IMR-90 (cell line): ENCODE measurements around the gene CDC42BPA. TPM values are rescaled to one million over a fixed set of nuclear protein-coding genes. Genes with fewer than 3 reads are reported as not detected.

ENCODE experiments used
- ATAC-seq: fragments of 200-7000 bp; cut with Tn5 transposase; 2 replicates; pipeline ENCODE4 v1.9.1; 2020; ENCODE audit warnings: low read depth, mild to moderate bottlenecking, moderate library complexity
- BruUV-seq: library from RNA; stranded (reverse); fragments of 400-500 nt; replicated peaks from 2 replicates; lab custom pipeline; 2021; lab: Mats Ljungman, UMichigan
- CTCF ChIA-PET: fragments of 300-600 bp; formaldehyde crosslinking; extraction: SDS; loops from one replicate; lab custom pipeline; 2021; ENCODE audit warnings: antibody characterized with exemption; lab: Yijun Ruan, JAX
- POLR2A ChIA-PET: fragments of 300-600 bp; sonication (Branson Sonifier 250); formaldehyde crosslinking; loops from one replicate; lab custom pipeline; 2022; ENCODE audit warnings: antibody characterized with exemption; ENCODE audit not compliant: unreplicated experiment; lab: Charles Lee
- DNase-seq: peaks from one replicate; pipeline ENCODE4 v3.0.0; 2013
- H2AFZ ChIP-seq: replicated peaks from 2 replicates; pipeline ENCODE3; 2013; ENCODE audit warnings: low read length, mild to moderate bottlenecking; ENCODE audit not compliant: poor library complexity
- H2AK5ac ChIP-seq: 2 replicates; pipeline ENCODE4 v1.6.1; 2013; ENCODE audit warnings: low read depth, low read length, inconsistent platforms
- H2AK9ac ChIP-seq: replicated peaks from 2 replicates; pipeline ENCODE3; 2013; ENCODE audit warnings: mild to moderate bottlenecking, low read depth, low read length, moderate library complexity; ENCODE audit not compliant: poor library complexity
- H2BK120ac ChIP-seq: 2 replicates; pipeline ENCODE4 v1.6.1; 2013; ENCODE audit warnings: low read depth, low read length, inconsistent platforms
- H2BK15ac ChIP-seq: 3 replicates; pipeline ENCODE4 v1.6.1; 2013; ENCODE audit warnings: low read depth, low read length, inconsistent platforms
- H2BK20ac ChIP-seq: 2 replicates; pipeline ENCODE4 v1.6.1; 2013; ENCODE audit warnings: low read depth, mild to moderate bottlenecking, inconsistent platforms, low read length, moderate library complexity
- H2BK5ac ChIP-seq: 2 replicates; pipeline ENCODE4 v1.6.1; 2013; ENCODE audit warnings: mild to moderate bottlenecking, low read depth, low read length, inconsistent platforms; ENCODE audit not compliant: poor library complexity, severe bottlenecking
- H3K14ac ChIP-seq: replicated peaks from 2 replicates; pipeline ENCODE4 v1.6.1; 2013; ENCODE audit warnings: low read depth, low read length, inconsistent platforms
- H3K18ac ChIP-seq: 2 replicates; pipeline ENCODE4 v1.6.1; 2013; ENCODE audit warnings: low read depth, low read length, control low read depth
- H3K23ac ChIP-seq: 2 replicates; pipeline ENCODE4 v1.6.1; 2013; ENCODE audit warnings: low read depth, low read length, inconsistent platforms
- H3K27ac ChIP-seq: 2 replicates; pipeline ENCODE4 v1.5.1; 2013; ENCODE audit warnings: mild to moderate bottlenecking, control low read depth, low read length; ENCODE audit not compliant: insufficient read depth
- H3K27me3 ChIP-seq: 2 replicates; pipeline ENCODE4 v1.6.1; 2013; ENCODE audit warnings: low read length; ENCODE audit not compliant: control insufficient read depth, insufficient read depth
- H3K36me3 ChIP-seq: 2 replicates; pipeline ENCODE4 v1.6.1; 2013; ENCODE audit warnings: low read length, mixed read lengths; ENCODE audit not compliant: control insufficient read depth, insufficient read depth
- H3K4ac ChIP-seq: 2 replicates; pipeline ENCODE4 v1.6.1; 2013; ENCODE audit warnings: low read depth, low read length, inconsistent platforms
- H3K4me1 ChIP-seq: 2 replicates; pipeline ENCODE4 v1.6.1; 2013; ENCODE audit warnings: low read length, mixed read lengths; ENCODE audit not compliant: control insufficient read depth, insufficient read depth
- H3K4me2 ChIP-seq: 2 replicates; pipeline ENCODE4 v1.6.1; 2013; ENCODE audit warnings: low read depth, mild to moderate bottlenecking, control low read depth, low read length, moderate library complexity
- H3K4me3 ChIP-seq: 2 replicates; pipeline ENCODE4 v1.5.1; 2013; ENCODE audit warnings: low read depth, mild to moderate bottlenecking, control low read depth, low read length, moderate library complexity; ENCODE audit not compliant: insufficient read depth
- H3K56ac ChIP-seq: 2 replicates; pipeline ENCODE4 v1.6.1; 2013; ENCODE audit warnings: low read length, inconsistent platforms; ENCODE audit not compliant: insufficient read depth; ENCODE audit errors: extremely low read depth
- H3K79me1 ChIP-seq, 2 experiments: 2 replicates each; pipeline ENCODE4 v1.6.1; 2013; ENCODE audit warnings: low read length in 2 of 2, inconsistent platforms in 1 of 2, low read depth in 1 of 2
- H3K9ac ChIP-seq: 2 replicates; pipeline ENCODE4 v1.6.1; 2013; ENCODE audit warnings: low read depth, low read length, control low read depth
- H3K9me1 ChIP-seq: 2 replicates; pipeline ENCODE4 v1.6.1; 2013; ENCODE audit warnings: low read length, inconsistent platforms; ENCODE audit not compliant: insufficient read depth
- H3K9me3 ChIP-seq: 2 replicates; pipeline ENCODE4 v1.6.1; 2013; ENCODE audit warnings: low read length; ENCODE audit not compliant: control insufficient read depth, insufficient read depth
- H4K20me1 ChIP-seq: 2 replicates; pipeline ENCODE4 v1.6.1; 2013; ENCODE audit warnings: low read length, inconsistent platforms; ENCODE audit not compliant: insufficient read depth
- H4K5ac ChIP-seq: 2 replicates; pipeline ENCODE4 v1.6.1; 2013; ENCODE audit warnings: mild to moderate bottlenecking, low read depth, low read length, control low read depth
- H4K8ac ChIP-seq, 2 experiments: 2 replicates each; pipeline ENCODE4 v1.6.1; 2013; ENCODE audit warnings: low read depth in 2 of 2, low read length in 2 of 2, control low read depth in 1 of 2, inconsistent platforms in 1 of 2
- H4K91ac ChIP-seq: 2 replicates; pipeline ENCODE4 v1.6.1; 2013; ENCODE audit warnings: low read depth, low read length, inconsistent platforms; ENCODE audit not compliant: insufficient read depth
- MXI1 ChIP-seq: IDR thresholded peaks from 2 replicates; pipeline ENCODE4 v1.6.1; 2012; ENCODE audit warnings: low read depth, mild to moderate bottlenecking, low read length, moderate library complexity, borderline replicate concordance
- WGBS, 2 experiments: methylation state at CpG; one replicate each; pipeline versions ENCODE4 v1.1.5 to v1.1.7; 2013; ENCODE audit warnings: missing lambda C conversion rate in 2 of 2; ENCODE audit not compliant: insufficient read length in 1 of 2; ENCODE audit errors: extremely low coverage in 2 of 2; 5-methylcytosine and 5-hydroxymethylcytosine counted together
- dilution Hi-C: fragments of 300-500 bp; cut with HindIII; formaldehyde crosslinking; loops from one replicate; pipeline ENCODE4 v1.14.3; 2018; ENCODE audit warnings: low sequenced_read_pairs; ENCODE audit not compliant: unreplicated experiment
- in situ Hi-C: fragments of 300-500 bp; cut with MboI; formaldehyde crosslinking; loops from 3 replicates; pipeline ENCODE4 v1.14.3; 2019; ENCODE audit warnings: low sequenced_read_pairs, inconsistent platforms, mixed read lengths
- intact Hi-C: fragments of 100-400 bp; cut with micrococcal nuclease; formaldehyde crosslinking; loops from 2 replicates; pipeline ENCODE4 v1.10.0; 2022
- polyA plus RNA-seq, 3 experiments: library from polyadenylated mRNA; depleted of rRNA; stranded (reverse); fragments of >200 nt; gene quantifications; 2 replicates each; pipeline ENCODE4 v1.2.3, GENCODE V29; 2012; ENCODE audit warnings: low replicate concordance in 1 of 3
- total RNA-seq: library from RNA; depleted of rRNA; stranded (reverse); fragments of >200 nt; gene quantifications from 2 replicates; pipeline ENCODE4 v1.2.3, GENCODE V29; 2012

The CDC42BPA gene
- total and polyA plus RNA-seq, 2 of the 4 experiments (the other 2 are of a cell fraction), result 9.4 to 27.8 TPM

DNA sequence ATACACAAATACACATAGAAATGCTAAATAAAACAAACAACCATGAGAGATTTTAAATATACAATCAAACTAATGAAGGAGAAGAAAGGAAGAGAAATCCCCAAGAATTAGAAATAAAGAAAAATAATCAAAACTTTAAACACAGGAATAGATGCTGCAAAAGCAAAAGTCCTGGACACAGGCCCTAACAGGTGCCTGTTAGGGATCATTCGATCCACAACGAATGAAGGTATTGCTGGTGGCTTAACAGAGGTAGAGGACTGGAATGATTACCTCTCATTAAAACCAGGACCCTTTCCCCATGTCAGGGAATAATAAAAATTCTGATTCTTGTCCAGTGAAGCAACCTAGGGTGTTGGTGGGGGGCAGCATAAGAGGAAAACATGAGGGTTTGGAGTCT lies 56.8 kb downstream of the CDC42BPA start:
- Histone ChIP-seq H3K9ac (no peak overlapping the region), H3K27ac (no peak overlapping the region), H3K27me3 (no peaks in the 10 kb centered on the region), H2BK15ac (no peak overlapping the region), H2BK20ac (no peak overlapping the region), H2AK5ac (no peak overlapping the region), H3K9me1 (peaks cover 10% of the 10 kb centered on the region; the same call in 1 of the 2 replicates), H4K5ac (no peak overlapping the region), H2BK120ac (no peak overlapping the region), H3K23ac (no peak overlapping the region), H3K4me2 (no peak overlapping the region), H3K4me1 (no peaks in the 10 kb centered on the region), H4K91ac (no peak overlapping the region), H2AFZ (no peak overlapping the region), H3K36me3 (no peaks in the 10 kb centered on the region), H2AK9ac (no peak overlapping the region), H3K14ac (no peak overlapping the region), H2BK5ac (no peak overlapping the region), H3K56ac (no peak overlapping the region), H4K20me1 (peaks cover 37% of the 10 kb centered on the region; the same call in 1 of the 2 replicates), H3K79me1 (peaks cover 29 to 59% of the 10 kb centered on the region in 2 experiments), H3K4me3 (no peak overlapping the region), H3K4ac (no peak overlapping the region), H3K18ac (no peak overlapping the region), H3K9me3 (no peaks in the 10 kb centered on the region), H4K8ac (no peak overlapping the region)
- DNase-seq (no peak), ATAC-seq (no peak)
- no CpG with 5 or more reads among the region's 2 CpGs for WGBS, 2 experiments
- dilution Hi-C loops (no loop called here), intact Hi-C loops (no loop called here), in situ Hi-C loops (no loop called here)
- no TSS peak for BruUV-seq
- POLR2A ChIA-PET, result no interaction called here
- no peak for TF ChIP-seq MXI1
- CTCF ChIA-PET, result no interaction called here
